ENCODE measurements around the gene POLD2. TPM values are rescaled to one million over a fixed set of nuclear protein-coding genes. Genes with fewer than 3 reads are reported as not detected.

Gene POLD2
- total RNA-seq, 1 donor from 2014 or later, result 42.0 TPM

DNA sequence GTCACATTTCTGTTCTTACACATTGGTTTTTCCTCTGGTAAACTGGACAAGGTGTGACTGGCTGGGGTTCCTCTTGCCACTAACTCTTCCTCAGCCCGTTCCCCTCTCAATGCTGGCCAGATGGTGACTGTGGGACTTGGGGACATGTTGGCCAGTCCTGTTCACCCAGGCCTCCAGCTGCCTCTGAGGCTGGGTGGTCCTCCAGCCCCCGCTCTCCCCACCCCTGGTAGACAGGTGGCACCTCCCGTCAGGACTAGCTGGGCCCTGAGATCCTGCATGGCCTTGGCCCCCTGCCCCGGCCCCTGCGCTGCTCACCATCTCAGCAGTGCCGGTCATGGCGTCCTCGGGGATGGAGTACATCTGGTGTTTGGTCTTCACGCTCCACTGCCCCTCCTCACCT lies 28.6 kb upstream of the POLD2 start:
- H3K4me1 ChIP-seq, result peaks cover 11% of the 10 kb centered on the region
- intact Hi-C loops (cut with DNase I), result no loop called here
- no peak overlapping the region for H3K4me3 ChIP-seq
- H3K36me3 ChIP-seq, result no peaks in the 10 kb centered on the region
- DNase-seq (ENCODE audit: extremely low spot score in 2 of 2), result no peak
- no peaks in the 10 kb centered on the region for H3K9me3 ChIP-seq
- no peaks in the 10 kb centered on the region for H3K27me3 ChIP-seq
- no peak for TF ChIP-seq POLR2AphosphoS5 (IDR thresholded peaks at IDR 0.05; ENCODE audit: insufficient read depth in 1 of 2, low read depth in 1 of 2)
- H3K27ac ChIP-seq, result no peak overlapping the region

DNA sequence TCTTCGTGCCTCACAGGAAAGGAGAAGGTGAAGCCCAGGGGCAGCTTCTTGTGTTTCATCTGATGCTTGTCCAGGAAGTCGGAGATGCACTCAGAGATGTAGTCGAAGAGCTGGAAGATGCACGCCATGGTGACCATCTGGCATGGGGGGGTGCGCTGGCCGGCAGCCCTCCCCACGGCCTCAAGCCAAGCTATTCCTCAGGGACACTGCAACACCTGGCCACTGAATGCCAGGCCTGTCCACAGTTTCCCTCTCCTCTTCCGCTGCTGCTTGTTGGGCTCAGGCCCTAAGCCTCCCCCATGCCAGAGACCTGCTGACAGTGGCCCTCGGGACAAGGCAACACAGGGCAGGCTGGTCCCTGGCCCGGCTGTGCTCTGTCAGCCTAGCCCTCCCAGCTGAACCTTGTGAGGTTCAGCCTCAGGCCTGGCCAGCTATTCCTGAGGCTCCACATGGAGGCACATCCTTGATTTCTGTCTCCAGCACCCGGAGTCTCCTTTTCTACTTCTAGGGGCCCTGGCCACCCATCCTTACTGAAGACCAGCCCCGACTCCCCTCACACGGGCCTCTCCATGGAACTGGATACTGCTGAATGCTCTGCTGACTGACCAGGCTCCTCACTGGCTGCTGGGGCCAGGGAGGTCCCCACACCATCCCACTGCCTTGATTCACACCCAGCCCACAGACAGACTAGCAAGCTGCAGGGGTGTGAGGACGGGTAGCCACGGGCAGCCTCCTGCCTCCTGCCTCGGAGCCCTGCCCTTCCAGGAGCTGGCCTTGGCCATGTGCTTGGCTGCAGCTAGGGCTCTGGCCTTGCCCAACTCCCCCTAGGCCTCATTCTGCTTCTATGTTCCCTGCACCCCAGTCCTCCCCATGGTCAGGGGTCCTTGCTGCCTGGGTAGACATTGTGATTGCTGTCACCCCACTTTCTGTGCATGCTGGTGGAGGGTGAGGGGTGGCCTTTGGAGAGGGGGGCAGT lies 27.9 kb upstream of the POLD2 start:
- TF ChIP-seq POLR2A (IDR thresholded peaks at IDR 0.05) (no peak), POLR2AphosphoS5 (IDR thresholded peaks at IDR 0.05; ENCODE audit: insufficient read depth in 1 of 2, low read depth in 1 of 2) (no peak)
- TF ChIP-seq, protein P1, sequence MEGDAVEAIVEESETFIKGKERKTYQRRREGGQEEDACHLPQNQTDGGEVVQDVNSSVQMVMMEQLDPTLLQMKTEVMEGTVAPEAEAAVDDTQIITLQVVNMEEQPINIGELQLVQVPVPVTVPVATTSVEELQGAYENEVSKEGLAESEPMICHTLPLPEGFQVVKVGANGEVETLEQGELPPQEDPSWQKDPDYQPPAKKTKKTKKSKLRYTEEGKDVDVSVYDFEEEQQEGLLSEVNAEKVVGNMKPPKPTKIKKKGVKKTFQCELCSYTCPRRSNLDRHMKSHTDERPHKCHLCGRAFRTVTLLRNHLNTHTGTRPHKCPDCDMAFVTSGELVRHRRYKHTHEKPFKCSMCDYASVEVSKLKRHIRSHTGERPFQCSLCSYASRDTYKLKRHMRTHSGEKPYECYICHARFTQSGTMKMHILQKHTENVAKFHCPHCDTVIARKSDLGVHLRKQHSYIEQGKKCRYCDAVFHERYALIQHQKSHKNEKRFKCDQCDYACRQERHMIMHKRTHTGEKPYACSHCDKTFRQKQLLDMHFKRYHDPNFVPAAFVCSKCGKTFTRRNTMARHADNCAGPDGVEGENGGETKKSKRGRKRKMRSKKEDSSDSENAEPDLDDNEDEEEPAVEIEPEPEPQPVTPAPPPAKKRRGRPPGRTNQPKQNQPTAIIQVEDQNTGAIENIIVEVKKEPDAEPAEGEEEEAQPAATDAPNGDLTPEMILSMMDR (IDR thresholded peaks at IDR 0.05), result no peak
- DNase-seq (ENCODE audit: extremely low spot score in 2 of 2), result no peak
- intact Hi-C loops (cut with DNase I), result no loop called here

DNA sequence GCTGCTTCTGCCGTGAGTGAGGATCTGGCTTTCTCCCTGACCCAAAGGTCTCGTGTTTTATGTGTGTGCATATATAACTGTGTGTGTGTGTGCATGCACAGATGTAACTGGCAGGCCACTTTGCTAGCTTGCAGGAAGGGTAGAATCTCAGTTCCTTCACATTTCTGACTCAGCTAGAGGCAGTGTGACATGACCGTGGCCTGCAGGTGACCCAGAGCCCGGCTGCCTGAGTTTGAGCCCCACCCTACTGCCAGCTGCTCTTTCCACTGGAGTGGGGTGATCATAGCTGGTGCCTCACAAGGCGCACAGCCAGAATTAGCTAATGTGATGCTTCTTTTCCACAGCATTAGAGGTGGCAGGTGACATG lies 27.1 kb upstream of the POLD2 start:
- Histone ChIP-seq H3K4me3 (no peak overlapping the region), H3K9me3 (no peaks in the 10 kb centered on the region), H3K4me1 (peaks cover 22% of the 10 kb centered on the region), H3K36me3 (no peaks in the 10 kb centered on the region), H3K27ac (no peak overlapping the region), H3K27me3 (no peaks in the 10 kb centered on the region)
- DNase-seq (ENCODE audit: extremely low spot score in 2 of 2), result no peak
- intact Hi-C loops (cut with DNase I), result no loop called here
- TF ChIP-seq, protein P1 (IDR thresholded peaks at IDR 0.05), result no peak
- TF ChIP-seq POLR2A (IDR thresholded peaks at IDR 0.05) (no peak), POLR2AphosphoS5 (IDR thresholded peaks at IDR 0.05; ENCODE audit: insufficient read depth in 1 of 2, low read depth in 1 of 2) (no peak)

More for the DNA sequence above, 27.9 kb upstream of the POLD2 start:
- Histone ChIP-seq H3K27ac (no peak overlapping the region), H3K9me3 (no peaks in the 10 kb centered on the region), H3K27me3 (no peaks in the 10 kb centered on the region), H3K4me3 (no peak overlapping the region), H3K4me1 (peaks cover 17% of the 10 kb centered on the region), H3K36me3 (no peaks in the 10 kb centered on the region)

DNA sequence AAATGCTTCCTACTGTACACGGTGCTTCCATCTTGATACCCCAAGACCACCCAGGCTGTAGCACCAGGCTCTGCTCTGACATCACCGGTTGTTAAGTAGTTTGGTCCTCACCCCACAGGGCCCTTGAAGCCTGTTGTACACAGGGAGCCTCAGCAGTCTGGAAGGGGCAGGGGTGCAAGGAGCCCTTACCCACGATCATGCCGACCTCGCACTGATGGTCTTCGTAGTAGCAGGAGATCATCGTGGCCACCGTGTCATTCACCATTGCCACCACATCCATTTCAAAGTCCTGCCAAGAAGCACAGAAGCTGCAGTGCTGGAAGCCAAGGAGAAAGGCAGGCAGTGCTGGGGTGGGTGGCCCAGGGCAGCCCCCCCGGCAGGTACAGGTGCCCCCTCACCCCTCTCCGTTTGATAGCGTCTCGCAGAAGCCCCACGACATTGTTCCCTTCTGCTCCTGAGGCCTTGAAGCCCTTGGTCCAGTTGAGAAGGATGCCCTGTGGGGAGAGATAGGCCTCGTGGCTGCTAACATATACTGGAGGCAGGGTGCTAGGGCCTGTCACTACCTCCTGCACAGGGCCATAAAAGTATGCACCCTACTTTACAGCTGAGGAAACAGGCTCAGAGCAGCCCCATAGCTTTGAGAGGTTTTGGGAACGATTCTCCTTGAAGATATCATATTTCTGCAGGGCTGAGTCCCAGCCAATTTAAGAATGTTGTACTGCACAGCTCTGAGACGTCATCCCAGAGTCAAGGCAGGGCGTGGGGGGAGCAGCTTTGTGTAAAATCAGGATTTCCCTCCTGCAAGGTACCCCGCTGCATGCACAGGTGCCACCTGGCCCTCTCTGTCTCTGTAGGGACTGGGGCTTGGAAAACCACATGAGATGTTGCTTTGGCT lies 26.5 kb upstream of the POLD2 start:
- no peaks in the 10 kb centered on the region for H3K27me3 ChIP-seq
- peaks cover 28% of the 10 kb centered on the region for H3K4me1 ChIP-seq
- no peak for DNase-seq (ENCODE audit: extremely low spot score in 2 of 2)
- intact Hi-C loops (cut with DNase I), result no loop called here
- H3K36me3 ChIP-seq, result no peaks in the 10 kb centered on the region
- H3K27ac ChIP-seq, result no peak overlapping the region
- TF ChIP-seq, protein P1 (IDR thresholded peaks at IDR 0.05), result no peak
- TF ChIP-seq POLR2A (IDR thresholded peaks at IDR 0.05), result no peak
- no peak for TF ChIP-seq POLR2AphosphoS5 (IDR thresholded peaks at IDR 0.05; ENCODE audit: insufficient read depth in 1 of 2, low read depth in 1 of 2)
- no peaks in the 10 kb centered on the region for H3K9me3 ChIP-seq
- H3K4me3 ChIP-seq, result no peak overlapping the region

DNA sequence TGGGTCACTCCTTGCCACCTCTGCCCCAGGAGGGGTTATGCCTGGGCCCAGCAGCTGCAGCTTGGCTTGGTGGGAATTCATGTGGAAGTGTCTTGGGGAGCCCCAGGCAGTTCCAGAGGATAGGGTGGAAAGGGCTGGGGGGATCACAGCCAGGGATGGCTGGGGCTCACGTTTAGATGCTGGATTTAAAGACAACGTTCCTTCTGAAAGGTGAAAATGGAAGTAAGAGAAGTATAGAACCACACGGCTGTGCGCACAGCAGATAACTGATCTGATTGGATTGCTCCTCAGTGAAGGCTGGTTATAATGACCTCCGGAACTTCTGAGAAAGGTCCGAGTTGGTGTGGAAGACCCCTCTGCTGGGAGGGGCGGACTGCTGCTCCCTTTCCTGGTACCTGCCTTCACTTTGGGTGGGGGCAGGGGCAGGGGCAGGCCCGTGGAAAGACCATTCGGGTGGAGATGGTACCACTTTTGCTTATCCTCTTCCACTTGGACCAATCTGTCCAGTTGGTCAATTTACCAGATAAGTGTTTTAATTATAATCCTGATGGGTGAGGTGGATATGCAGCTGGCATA lies 25.7 kb upstream of the POLD2 start:
- H3K4me3 ChIP-seq, result no peak overlapping the region
- no peaks in the 10 kb centered on the region for H3K27me3 ChIP-seq
- H3K36me3 ChIP-seq, result no peaks in the 10 kb centered on the region
- TF ChIP-seq POLR2AphosphoS5 (IDR thresholded peaks at IDR 0.05; ENCODE audit: insufficient read depth in 1 of 2, low read depth in 1 of 2), result no peak
- TF ChIP-seq, protein P1 (IDR thresholded peaks at IDR 0.05), result no peak
- TF ChIP-seq POLR2A (IDR thresholded peaks at IDR 0.05), result no peak
- H3K9me3 ChIP-seq, result no peaks in the 10 kb centered on the region
- H3K27ac ChIP-seq, result no peak overlapping the region
- intact Hi-C loops (cut with DNase I), result no loop called here
- H3K4me1 ChIP-seq, result peaks cover 31% of the 10 kb centered on the region
- DNase-seq (ENCODE audit: extremely low spot score in 2 of 2), result no peak
